A673 (cell line): Measurements from ENCODE around the gene MEF2B.

Source experiments
- EZH2 ChIP-seq: fragments of 200-600 bp; sonication (generic); IDR thresholded peaks from 2 replicates; pipeline ENCODE4 v1.6.1; 2017; ENCODE audit warnings: borderline replicate concordance, low read depth, mild to moderate bottlenecking, mixed read lengths, antibody characterized with exemption, low read length; ENCODE audit not compliant: poor library complexity, severe bottlenecking
- TF ChIP-seq, protein P1 (sequence below): fragments of 300-800, 200-600 bp; sonication (generic); conservative IDR thresholded peaks from 2 replicates; pipeline ENCODE4 v1.5.1; 2017; ENCODE audit warnings: low read depth, mild to moderate bottlenecking, antibody characterized with exemption, low read length, moderate library complexity, mixed read lengths

DNA sequence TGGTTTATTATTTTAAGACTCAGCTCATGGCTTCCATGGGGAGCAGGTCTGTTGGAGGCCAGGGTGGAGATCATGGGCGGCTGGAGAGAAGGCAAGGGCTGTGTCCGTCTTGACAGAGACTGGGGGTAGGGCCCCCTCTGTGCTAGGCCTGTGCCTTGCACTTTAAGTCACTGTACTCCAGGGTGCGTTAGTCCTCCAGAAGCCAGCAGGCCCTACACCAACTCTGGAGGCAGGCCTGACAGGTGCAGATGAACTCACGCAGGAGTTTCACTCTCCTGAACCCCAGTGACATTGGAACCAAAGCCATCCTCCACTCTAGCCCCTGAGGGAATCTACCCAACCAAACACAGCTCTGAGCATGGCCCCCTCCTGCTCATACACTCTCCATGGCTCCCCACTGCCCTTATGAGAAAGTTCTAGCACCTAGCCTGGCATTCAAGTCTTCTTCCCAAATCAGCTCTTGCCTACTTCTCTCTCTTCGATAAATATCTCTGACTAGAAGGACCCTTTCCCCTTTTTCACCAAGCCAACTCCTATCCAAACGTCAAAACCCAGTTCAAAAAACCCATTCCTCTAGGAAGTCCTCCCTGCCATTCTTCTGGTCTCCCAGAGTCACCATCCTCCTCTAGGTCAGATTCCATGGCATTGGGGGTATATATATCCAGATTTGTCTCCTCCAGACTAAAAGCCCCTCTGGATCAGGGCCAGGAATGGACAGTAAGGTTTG, 15.1 kb downstream of the MEF2B start:
- no peak for TF ChIP-seq EZH2
- TF ChIP-seq, protein P1, sequence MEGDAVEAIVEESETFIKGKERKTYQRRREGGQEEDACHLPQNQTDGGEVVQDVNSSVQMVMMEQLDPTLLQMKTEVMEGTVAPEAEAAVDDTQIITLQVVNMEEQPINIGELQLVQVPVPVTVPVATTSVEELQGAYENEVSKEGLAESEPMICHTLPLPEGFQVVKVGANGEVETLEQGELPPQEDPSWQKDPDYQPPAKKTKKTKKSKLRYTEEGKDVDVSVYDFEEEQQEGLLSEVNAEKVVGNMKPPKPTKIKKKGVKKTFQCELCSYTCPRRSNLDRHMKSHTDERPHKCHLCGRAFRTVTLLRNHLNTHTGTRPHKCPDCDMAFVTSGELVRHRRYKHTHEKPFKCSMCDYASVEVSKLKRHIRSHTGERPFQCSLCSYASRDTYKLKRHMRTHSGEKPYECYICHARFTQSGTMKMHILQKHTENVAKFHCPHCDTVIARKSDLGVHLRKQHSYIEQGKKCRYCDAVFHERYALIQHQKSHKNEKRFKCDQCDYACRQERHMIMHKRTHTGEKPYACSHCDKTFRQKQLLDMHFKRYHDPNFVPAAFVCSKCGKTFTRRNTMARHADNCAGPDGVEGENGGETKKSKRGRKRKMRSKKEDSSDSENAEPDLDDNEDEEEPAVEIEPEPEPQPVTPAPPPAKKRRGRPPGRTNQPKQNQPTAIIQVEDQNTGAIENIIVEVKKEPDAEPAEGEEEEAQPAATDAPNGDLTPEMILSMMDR: no peak
